Muscle of arm (tissue), 12 donors: ENCODE data around the gene FANCM. TPM values are rescaled to one million over a fixed set of nuclear protein-coding genes. Genes with fewer than 3 reads are reported as not detected.

Experiments
- DNase-seq: peaks from one replicate; pipeline ENCODE4 v3.0.0-alpha.2; 2013
- polyA plus RNA-seq, 12 donors: library from polyadenylated mRNA; unstranded; fragments of 120-200 nt; gene quantifications; one replicate each; pipeline ENCODE4 v1.2.1, GENCODE V29; 2013; ENCODE audit not compliant: insufficient read length in 12 of 12

Gene FANCM
- polyA plus RNA-seq, 12 donors, result 4.9 to 10.6 (median 7.0) TPM; not detected in 1

- no peak for DNase-seq
These were observed 86.9 kb downstream of the FANCM start for GRCh38 chr14:45222485-45223262.

DNA sequence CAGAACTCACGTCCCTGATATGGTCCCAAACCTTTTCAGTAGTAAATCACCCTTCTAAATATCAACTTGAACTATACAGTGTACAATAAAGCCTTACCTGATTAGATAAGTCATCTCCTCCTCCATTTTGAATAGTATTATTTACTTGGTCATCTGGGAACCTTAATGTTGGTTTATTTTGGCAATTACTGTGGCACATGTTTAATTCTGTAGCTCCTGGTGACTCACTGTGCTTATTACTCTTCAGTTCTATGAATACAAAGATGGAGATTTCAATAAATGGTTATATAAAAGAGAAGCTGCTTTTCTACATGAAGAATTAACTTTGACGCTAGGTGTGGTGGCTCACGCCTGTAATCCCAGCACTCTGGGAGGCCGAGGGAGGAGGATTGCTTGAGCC is 91.8 kb downstream of the FANCM start:
- no peak for DNase-seq

DNA sequence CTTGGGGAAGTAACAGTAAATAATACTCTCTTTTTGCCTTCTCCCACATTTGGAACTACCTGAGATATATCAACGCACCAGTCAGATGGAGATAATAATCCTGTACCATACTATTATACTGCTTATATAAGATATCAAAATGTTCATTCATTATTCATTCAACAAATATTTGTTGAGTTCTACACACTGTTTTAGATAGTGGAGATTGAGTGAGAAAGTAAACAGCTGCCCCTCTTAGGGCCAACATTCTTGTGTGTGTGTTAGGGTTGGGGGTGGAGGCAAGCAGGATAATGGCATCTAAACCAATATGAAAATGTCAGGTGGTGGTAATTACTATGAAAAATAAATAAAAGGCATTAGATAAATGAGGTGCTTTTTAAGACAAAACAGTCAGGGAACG is 103.3 kb downstream of the FANCM start:
- DNase-seq, result no peak

GRCh38 chr14:45242706-45243105 is 107.0 kb downstream of the FANCM start:
- DNase-seq, result no peak

DNA sequence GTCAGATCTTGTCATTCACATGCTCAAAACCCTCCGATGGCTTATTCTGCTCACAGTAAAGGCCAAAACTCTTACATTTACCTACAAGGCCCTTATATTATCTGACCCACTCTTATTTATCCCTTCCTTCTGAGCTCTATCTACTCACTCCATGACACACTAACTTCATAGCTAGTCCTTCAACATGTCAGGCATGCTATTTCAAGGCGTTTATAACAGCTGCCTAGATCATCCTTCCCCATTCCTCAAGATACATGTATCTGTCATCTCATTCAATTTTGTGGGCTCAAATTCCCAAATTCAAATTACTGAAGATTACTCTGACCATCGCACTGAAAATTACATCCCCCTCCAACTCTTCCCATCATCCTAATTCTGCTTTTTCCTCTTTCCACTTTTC is 110.4 kb downstream of the FANCM start:
- DNase-seq, result no peak

DNA sequence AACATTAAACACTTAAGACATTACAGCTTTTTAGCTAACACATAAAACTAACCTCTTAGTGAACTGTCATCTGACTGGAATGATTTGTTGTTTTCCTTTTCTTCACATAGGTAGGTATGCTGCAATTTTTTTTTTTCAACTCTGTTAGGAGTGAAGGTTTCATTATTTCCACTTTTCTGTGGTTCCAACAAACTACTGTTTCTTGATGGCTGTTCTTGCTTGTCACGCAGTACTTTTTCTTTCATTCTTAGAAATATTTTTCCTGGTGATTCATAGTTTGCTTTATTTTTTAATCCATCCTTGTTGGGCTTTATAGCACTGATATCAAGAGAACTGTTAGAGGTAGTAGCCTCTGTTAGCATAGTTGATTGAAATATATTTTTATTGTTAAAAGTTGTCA is 111.0 kb downstream of the FANCM start:
- DNase-seq, result no peak

DNA sequence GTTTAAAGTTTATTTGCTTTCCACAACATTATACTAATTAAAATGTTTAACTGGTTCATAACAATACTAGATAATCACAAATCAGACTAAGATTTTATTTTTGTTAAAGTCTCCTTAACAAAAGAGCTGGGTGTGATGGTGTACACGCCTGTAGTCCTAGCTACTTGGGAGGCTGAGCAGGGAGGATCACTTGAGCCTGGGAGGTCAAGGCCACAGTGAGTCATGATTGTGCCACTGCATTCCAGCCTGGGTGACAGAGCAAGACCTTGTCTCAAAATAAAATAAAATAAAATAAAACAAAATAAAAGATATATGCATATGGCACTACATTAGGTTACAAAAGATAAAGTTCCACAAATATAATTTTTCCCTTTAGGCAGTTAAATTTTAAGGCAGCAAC is 111.7 kb downstream of the FANCM start:
- no peak for DNase-seq

DNA sequence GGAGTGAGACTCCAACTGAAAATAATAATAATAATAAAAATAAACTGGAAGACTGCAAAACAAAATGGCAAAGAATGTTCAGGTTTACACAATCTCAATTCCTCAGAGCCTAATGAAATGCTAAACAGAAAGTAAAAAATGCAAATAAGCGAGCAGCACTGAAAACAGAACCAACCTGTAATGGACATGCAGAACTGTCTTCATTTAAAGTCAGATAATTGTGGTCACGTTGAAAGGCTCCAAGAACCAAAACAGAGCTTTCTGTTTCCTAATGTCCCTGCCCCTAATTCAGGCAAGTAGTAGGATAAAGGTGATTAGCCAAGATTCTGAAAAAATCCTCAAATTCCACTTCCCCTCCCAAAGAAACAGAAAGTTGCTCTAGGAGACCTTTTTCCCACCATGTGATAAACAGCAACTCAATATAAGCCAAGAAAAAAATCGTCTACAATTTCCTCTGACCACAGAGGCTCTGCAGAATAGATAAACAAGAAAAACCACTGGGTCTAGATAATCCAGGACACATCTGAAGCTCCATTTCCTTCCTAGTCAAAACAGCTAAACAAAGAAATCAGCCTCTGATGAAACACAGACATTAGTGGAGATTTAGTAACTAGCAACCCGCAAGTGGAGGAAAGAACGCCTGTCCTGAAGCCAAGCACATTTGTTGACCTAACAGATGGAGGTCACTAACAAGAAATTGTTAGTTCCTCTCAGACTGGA is 114.3 kb downstream of the FANCM start:
- no peak for DNase-seq

Other genes with a start within 250 kb of the FANCM start
- gene KLHL28, start 174.0 kb upstream of the FANCM start, polyA plus RNA-seq, result 10 to 100 TPM in 10 of 12 donors, 1 to 10 TPM in 1, not detected in 1; 9.2 to 21.6 (median 18.0) TPM
- gene TOGARAM1, start 173.7 kb upstream of the FANCM start, polyA plus RNA-seq, result 10 to 100 TPM in 11 of 12 donors, not detected in 1; 22.3 to 34.5 (median 30.7) TPM
- 100 to 1,000 TPM in 2 of 12 donors, 10 to 100 TPM in 10; 38.6 to 167 (median 68.8) TPM for gene PRPF39, start 51.8 kb upstream of the FANCM start, polyA plus RNA-seq
- 100 to 1,000 TPM in 11 of 12 donors, not detected in 1; 101 to 153 (median 135) TPM for gene FKBP3, start 1.4 kb upstream of the FANCM start, polyA plus RNA-seq
- gene MIS18BP1, start 117.3 kb downstream of the FANCM start, polyA plus RNA-seq, result 10 to 100 TPM in 11 of 12 donors, not detected in 1; 12.7 to 53.1 (median 22.7) TPM